ENCODE measurements around the gene CBARP.

CBARP gene

DNA sequence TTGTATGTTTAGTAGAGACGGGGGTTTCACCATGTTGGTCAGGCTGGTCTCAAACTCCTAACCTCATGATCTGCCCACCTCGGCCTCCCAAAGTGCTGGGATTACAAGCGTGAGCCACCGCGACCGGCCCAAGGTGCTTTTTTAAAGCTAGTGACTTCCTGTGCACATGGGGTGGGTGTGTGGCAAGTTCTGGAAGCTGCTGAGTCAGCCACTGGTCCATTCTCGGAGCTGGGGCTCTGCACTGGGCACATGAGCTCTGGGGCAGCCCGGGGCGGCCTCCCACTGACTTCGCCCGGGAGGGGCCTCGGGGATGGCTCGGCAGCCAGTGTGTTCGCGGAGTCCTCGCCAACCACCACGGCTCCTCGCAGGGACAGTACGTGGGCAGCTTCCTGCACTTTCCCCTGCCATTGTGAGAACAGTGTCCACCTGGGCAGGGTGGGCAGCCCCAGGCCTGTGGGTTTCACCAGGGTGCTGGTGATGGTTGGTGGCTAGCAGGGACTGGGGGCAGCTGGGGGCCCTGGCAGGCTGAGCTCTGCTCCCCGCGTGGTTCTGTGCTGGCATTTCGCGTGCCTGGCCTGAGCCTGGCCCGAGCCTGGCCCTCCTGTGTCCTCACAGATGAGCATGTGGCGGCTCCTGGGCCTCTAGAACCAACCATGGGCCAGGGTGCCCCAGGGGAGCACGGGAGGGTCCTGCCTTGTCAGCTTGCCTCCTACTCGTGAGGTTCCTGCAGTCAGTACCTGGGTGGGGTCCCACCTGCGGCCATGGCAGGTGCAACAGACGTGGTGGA is 12.2 kb downstream of the CBARP start:
- TF ChIP-seq, protein P1, sequence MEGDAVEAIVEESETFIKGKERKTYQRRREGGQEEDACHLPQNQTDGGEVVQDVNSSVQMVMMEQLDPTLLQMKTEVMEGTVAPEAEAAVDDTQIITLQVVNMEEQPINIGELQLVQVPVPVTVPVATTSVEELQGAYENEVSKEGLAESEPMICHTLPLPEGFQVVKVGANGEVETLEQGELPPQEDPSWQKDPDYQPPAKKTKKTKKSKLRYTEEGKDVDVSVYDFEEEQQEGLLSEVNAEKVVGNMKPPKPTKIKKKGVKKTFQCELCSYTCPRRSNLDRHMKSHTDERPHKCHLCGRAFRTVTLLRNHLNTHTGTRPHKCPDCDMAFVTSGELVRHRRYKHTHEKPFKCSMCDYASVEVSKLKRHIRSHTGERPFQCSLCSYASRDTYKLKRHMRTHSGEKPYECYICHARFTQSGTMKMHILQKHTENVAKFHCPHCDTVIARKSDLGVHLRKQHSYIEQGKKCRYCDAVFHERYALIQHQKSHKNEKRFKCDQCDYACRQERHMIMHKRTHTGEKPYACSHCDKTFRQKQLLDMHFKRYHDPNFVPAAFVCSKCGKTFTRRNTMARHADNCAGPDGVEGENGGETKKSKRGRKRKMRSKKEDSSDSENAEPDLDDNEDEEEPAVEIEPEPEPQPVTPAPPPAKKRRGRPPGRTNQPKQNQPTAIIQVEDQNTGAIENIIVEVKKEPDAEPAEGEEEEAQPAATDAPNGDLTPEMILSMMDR (IDR thresholded peaks at IDR 0.05; ENCODE audit: control extremely low read depth, extremely low read depth, low read depth, missing control alignments) = no peak
- no peak for DNase-seq (ENCODE audit: extremely low spot score)
- ChIA-PET POLR2A (no interaction called here), CTCF (interaction anchor here (0.9 to 1.5 kb wide), 7 partner anchors 8 to 112 kb away, joined by 3 to 5 read pairs (median 4); partner anchors contain the start of gene ATP5F1D)

DNA sequence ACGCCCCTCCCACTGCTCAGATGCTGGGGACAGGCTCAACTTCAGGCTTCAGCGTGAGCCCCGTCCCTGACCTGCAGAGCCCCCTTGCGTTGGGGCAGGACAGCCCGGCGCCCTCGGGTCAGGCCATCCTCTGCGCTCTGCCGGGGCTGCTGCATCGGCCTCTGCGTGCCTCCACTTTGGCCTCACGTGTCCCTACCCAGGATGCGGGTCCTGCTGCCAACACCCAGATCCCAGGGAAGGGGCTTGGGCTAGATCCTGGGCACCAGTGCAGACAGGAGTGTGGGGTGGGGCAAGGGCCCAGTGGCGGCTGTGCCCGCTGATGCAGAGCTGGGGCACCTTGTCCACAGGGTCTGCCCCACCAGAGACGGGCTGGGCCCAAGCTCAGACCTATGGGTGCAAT is 13.0 kb downstream of the CBARP start:
- ChIA-PET CTCF (interaction anchor here (0.9 to 1.5 kb wide), 5 partner anchors 11 to 111 kb away, joined by 3 to 5 read pairs (median 4); partner anchors contain the start of gene ATP5F1D), POLR2A (no interaction called here)
- TF ChIP-seq, protein P1 (IDR thresholded peaks at IDR 0.05; ENCODE audit: control extremely low read depth, extremely low read depth, low read depth, missing control alignments) = no peak
- no peak for DNase-seq (ENCODE audit: extremely low spot score)

DNA sequence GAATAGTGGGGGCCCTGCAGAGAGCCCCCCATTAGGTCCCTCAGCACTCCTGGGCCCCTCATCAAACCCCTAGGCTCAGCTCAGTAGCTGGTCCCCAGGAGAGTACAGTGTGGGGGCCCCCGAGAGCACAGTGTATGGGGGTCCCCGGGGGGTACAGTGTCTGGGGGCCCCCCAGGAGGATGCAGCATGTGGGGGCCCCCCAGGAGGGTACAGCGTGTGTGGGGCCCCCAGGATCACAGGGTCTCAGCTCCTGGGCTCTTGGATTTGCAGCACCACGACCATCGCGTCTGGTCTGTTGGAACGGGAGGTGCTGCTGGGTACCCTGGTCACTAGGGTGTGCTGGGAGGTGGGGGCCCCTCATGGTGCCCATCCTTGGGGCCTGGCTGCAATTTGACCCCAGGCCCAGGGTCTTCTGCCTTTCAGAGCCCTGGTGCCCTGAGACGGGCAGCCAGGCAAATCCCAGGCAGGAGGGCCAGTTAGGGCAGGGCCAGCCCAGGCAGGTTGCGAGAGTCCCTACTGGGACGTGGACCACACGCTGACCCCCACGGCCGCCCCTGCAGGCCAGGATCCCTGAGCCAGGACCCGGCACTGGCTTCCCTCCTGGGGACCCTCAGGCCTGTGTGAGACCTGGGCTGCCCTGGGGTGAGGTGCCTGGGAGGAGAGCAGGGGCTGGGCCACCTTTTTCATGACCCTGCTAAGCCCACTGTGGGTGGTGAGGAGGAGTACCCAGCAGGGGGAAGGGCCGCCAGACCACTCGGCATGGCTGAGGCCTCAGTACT is 13.6 kb downstream of the CBARP start:
- TF ChIP-seq, protein P1 (IDR thresholded peaks at IDR 0.05; ENCODE audit: control extremely low read depth, extremely low read depth, low read depth, missing control alignments) = no peak
- no peak for DNase-seq (ENCODE audit: extremely low spot score)
- ChIA-PET POLR2A (no interaction called here), CTCF (interaction anchor here (0.9 to 2.8 kb wide), 3 partner anchors 13 to 111 kb away, joined by 3 to 11 read pairs (median 6); no protein-coding TSS in a partner anchor)

DNA sequence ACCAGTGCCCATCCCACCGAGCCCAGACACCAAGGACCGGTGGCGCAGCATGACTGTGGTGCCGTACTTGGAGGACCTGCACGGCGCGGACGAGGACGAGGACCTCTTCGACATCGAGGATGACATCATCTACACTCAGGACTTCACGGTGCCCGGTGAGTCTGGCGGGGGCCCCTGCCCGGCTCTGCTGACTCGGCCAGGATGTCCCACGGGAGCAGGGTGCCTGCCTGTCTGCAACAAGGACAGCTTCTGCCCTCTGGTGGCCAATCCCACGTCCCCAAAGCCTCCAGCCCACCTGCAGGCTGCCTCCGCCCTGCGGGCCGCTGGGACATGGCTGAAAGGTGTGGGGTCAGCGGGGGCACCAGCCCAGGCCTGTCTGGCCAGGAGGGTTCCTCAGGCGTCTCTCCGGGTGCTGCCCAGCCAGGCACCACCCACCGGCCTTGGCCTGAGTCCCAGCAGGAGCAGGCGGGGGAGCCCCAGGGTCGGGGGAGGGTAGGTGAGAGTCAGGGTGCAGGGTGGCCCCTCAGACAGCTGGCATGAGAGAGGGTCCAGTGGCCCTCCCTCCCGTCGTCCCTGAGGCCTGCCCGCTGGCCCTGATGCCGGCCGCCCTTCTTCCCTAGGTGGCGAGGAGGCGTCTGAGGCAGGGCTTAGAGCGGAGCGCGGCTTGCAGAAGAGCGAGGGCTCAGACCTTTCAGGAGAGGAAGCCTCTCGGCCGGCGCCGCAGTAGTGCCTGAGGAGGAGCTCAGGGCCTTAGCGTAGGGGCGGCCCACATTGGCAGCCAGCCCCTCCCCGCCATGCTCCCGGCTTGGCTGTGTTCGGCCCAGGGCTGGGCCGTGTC is 14.6 kb downstream of the CBARP start:
- POLR2A ChIA-PET = no interaction called here
- TF ChIP-seq, protein P1 (IDR thresholded peaks at IDR 0.05; ENCODE audit: control extremely low read depth, extremely low read depth, low read depth, missing control alignments) = peak; percentile 53
- CTCF ChIA-PET = interaction anchor here (0.9 to 2.8 kb wide), 7 partner anchors 9 to 110 kb away, joined by 3 to 11 read pairs (median 5); no protein-coding TSS in a partner anchor
- DNase-seq (ENCODE audit: extremely low spot score) = peak; percentile 73

DNA sequence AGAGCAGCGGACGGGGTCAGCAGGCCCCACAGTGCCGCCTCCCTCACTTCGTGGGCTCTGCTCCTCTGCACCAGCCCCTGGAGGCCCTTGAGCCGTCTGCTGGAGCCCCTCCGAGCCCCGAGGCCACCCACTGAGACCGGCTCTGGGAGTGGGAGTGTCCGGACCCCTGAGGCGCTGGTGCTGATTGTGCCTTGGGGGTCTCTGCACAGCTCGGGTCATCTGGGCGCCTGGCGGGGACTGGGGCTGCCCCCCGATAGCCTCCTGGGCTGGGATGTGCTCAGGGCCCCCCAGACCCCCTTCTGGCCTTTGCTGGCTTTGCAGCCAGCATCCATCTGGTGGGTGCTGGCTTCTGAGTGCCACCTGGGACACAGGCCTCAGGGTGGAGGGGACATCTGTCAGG is 15.4 kb downstream of the CBARP start:
- CTCF ChIA-PET = interaction anchor here (1.0 to 2.8 kb wide), 6 partner anchors 9 to 109 kb away, joined by 3 to 11 read pairs (median 6); no protein-coding TSS in a partner anchor
- POLR2A ChIA-PET = no interaction called here
- TF ChIP-seq, protein P1 (IDR thresholded peaks at IDR 0.05; ENCODE audit: control extremely low read depth, extremely low read depth, low read depth, missing control alignments) = no peak
- DNase-seq (ENCODE audit: extremely low spot score) = no peak

DNA sequence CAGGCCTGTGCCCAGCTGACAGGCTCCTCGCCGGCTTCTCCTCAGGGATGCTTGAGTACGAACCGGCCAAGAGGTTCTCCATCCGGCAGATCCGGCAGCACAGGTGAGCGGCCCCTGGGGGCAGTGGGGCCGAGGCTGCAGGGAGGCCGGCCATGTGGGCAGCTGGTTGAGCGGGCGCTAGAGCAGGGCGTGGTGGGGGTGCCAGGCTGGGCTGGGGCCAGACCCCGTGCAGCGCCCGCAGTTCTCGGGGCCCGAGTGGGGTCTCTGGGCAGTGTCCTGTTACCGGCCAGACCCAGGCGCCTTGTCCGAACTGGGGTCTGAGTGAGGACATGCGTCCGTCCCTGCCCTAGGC is 15.9 kb downstream of the CBARP start:
- POLR2A ChIA-PET = no interaction called here

More for the DNA sequence above, 15.9 kb downstream of the CBARP start:
- no peak for DNase-seq (ENCODE audit: extremely low spot score)
- CTCF ChIA-PET = interaction anchor here (2.3 to 2.8 kb wide), 2 partner anchors 11 to 23 kb away, joined by 7 to 11 read pairs; no protein-coding TSS in a partner anchor
- TF ChIP-seq, protein P1 (IDR thresholded peaks at IDR 0.05; ENCODE audit: control extremely low read depth, extremely low read depth, low read depth, missing control alignments) = no peak
